Measurements from ENCODE around the gene TEX44. TPM values are rescaled to one million over a fixed set of nuclear protein-coding genes. Genes with fewer than 3 reads are reported as not detected.

The TEX44 gene
- total RNA-seq, 1 experiment from 2014 or later: not detected

- in situ Hi-C loops (cut with HindIII; ENCODE audit: low pct_unique_long_range_greater_than_20kb, low sequenced_read_pairs) (no loop called here), intact Hi-C loops (cut with micrococcal nuclease; ENCODE audit: unreplicated experiment) (loop anchor here (1.0 to 10.0 kb wide), 3 partner anchors 62 to 172 kb away; partner anchors contain the start of genes COPS7B and PDE6D)
- peak; percentile 68 for ATAC-seq
- H3K36me3 ChIP-seq (ENCODE audit: control insufficient read depth, insufficient read depth, low read length): no peaks in the 10 kb centered on the region
- BruUV-seq (replicated peaks): no TSS peak
- POLR2A ChIA-PET: interaction anchor here (0.6 to 0.7 kb wide), 3 partner anchors 52 to 322 kb away, joined by 3 to 5 read pairs (median 3); no protein-coding TSS in a partner anchor
- peak overlapping the region; percentile 92 for H3K27ac ChIP-seq (ENCODE audit: low read length)
- no peaks in the 10 kb centered on the region for H3K27me3 ChIP-seq (ENCODE audit: control insufficient read depth, insufficient read depth, low read length)
- no peaks in the 10 kb centered on the region for H3K9me3 ChIP-seq (ENCODE audit: control insufficient read depth, insufficient read depth, low read depth, low read length)
- CTCF ChIA-PET: interaction anchor here (1.2 to 4.3 kb wide), 2 partner anchors 62 to 65 kb away, joined by 11 to 45 read pairs; no protein-coding TSS in a partner anchor
- TF ChIP-seq POLR2AphosphoS5 (IDR thresholded peaks at IDR 0.05; ENCODE audit: low read depth, low read length): peak; percentile 55; the same call in 1 of the 2 replicates
- TF ChIP-seq CTCF (IDR thresholded peaks at IDR 0.05): peak; percentile 97
- no peak for TF ChIP-seq REST (IDR thresholded peaks at IDR 0.05; ENCODE audit: insufficient read depth in 1 of 2, low read depth in 2 of 2, low read length in 1 of 2)
- TF ChIP-seq SIN3A (IDR thresholded peaks at IDR 0.05; ENCODE audit: borderline replicate concordance, insufficient read depth, low read depth, low read length): no peak
- TF ChIP-seq TCF7L2 (IDR thresholded peaks at IDR 0.05; ENCODE audit: low read depth, low read length): no peak
- peak overlapping the region in 1 of 2 experiments; percentile 46; a peak in 1 of 4 replicates for H3K4me3 ChIP-seq (ENCODE audit: low read depth in 2 of 2, low read length in 2 of 2)
- peaks cover 48% of the 10 kb centered on the region for H3K4me1 ChIP-seq (ENCODE audit: control insufficient read depth, insufficient read depth, low read length)
- peak; percentile 75 for DNase-seq (ENCODE audit: low read depth, low spot score)
These were observed 20.0 kb downstream of the TEX44 start for GRCh38 chr2:231612456-231613330.

GRCh38 chr2:231613331-231613662, 20.6 kb downstream of the TEX44 start:
- TSS peak; percentile 85 for BruUV-seq (replicated peaks)
- intact Hi-C loops (cut with micrococcal nuclease; ENCODE audit: unreplicated experiment): loop anchor here (2.0 to 10.0 kb wide), 2 partner anchors 62 to 172 kb away; partner anchors contain the start of genes COPS7B and PDE6D

More at GRCh38 chr2:231613331-231613662, 20.6 kb downstream of the TEX44 start:
- Histone ChIP-seq H3K27ac (ENCODE audit: low read length) (peak overlapping the region; percentile 92), H3K4me1 (ENCODE audit: control insufficient read depth, insufficient read depth, low read length) (peaks cover 54% of the 10 kb centered on the region), H3K36me3 (ENCODE audit: control insufficient read depth, insufficient read depth, low read length) (no peaks in the 10 kb centered on the region), H3K4me3 (ENCODE audit: low read depth in 2 of 2, low read length in 2 of 2) (peak overlapping the region; percentile 34 to 46), H3K27me3 (ENCODE audit: control insufficient read depth, insufficient read depth, low read length) (no peaks in the 10 kb centered on the region), H3K9me3 (ENCODE audit: control insufficient read depth, insufficient read depth, low read depth, low read length) (no peaks in the 10 kb centered on the region)
- DNase-seq (ENCODE audit: low read depth, low spot score): no peak
- ATAC-seq: no peak
- POLR2A ChIA-PET: interaction anchor here (0.6 to 0.7 kb wide), 2 partner anchors 59 to 321 kb away, joined by 3 to 5 read pairs; no protein-coding TSS in a partner anchor
- TF ChIP-seq TCF7L2 (IDR thresholded peaks at IDR 0.05; ENCODE audit: low read depth, low read length): no peak; the same call in 1 of the 2 replicates
- TF ChIP-seq CTCF (IDR thresholded peaks at IDR 0.05): no peak
- no peak; the same call in 1 of the 2 replicates for TF ChIP-seq POLR2AphosphoS5 (IDR thresholded peaks at IDR 0.05; ENCODE audit: low read depth, low read length)
- TF ChIP-seq SIN3A (IDR thresholded peaks at IDR 0.05; ENCODE audit: borderline replicate concordance, insufficient read depth, low read depth, low read length): no peak
- TF ChIP-seq REST (IDR thresholded peaks at IDR 0.05; ENCODE audit: insufficient read depth in 1 of 2, low read depth in 2 of 2, low read length in 1 of 2): no peak
- CTCF ChIA-PET: interaction anchor here (4.3 kb wide), 1 partner anchor 61 kb away, joined by 45 read pairs; no protein-coding TSS in a partner anchor
- in situ Hi-C loops (cut with HindIII; ENCODE audit: low pct_unique_long_range_greater_than_20kb, low sequenced_read_pairs): no loop called here
